Breast epithelium (tissue), 4 donors: Measurements from ENCODE around the gene IDS. TPM values are rescaled to one million over a fixed set of nuclear protein-coding genes. Genes with fewer than 3 reads are reported as not detected.

ENCODE experiments used
- DNase-seq, 2 donors: peaks; one replicate each; pipeline ENCODE4 v3.0.0-alpha.2; 2019; ENCODE audit warnings: low spot score in 2 of 2
- H3K27ac ChIP-seq, 2 donors: fragments of 200-600 bp; sonication (generic) in 1 of 2; one replicate each; pipeline ENCODE4 v1.5.1; 2016 to 2019; ENCODE audit warnings: mild to moderate bottlenecking in 1 of 2
- H3K27me3 ChIP-seq, 2 donors: fragments of 200-600 bp; sonication (generic) in 1 of 2; one replicate each; pipeline versions ENCODE4 v1.5.1 to v1.6.0; 2017 to 2019; ENCODE audit warnings: control low read depth in 1 of 2, mild to moderate bottlenecking in 1 of 2
- H3K36me3 ChIP-seq: fragments of 200-600 bp; one replicate; pipeline ENCODE4 v1.5.1; 2019
- H3K4me1 ChIP-seq, 2 donors: fragments of 200-600 bp; sonication (generic); one replicate each; pipeline ENCODE4 v1.5.1; 2016 to 2019; ENCODE audit warnings: control low read depth in 1 of 2
- H3K4me3 ChIP-seq, 3 donors: fragments of 200-600 bp; sonication (generic); 1 replicate in 2 of 3; 2 replicates in 1 of 3; pipeline ENCODE4 v1.5.1; 2016 to 2019; ENCODE audit warnings: mild to moderate bottlenecking in 3 of 3, moderate library complexity in 2 of 3
- H3K9me3 ChIP-seq, 2 donors: fragments of 200-600 bp; sonication (generic) in 1 of 2; one replicate each; pipeline ENCODE4 v1.5.1; 2016 to 2019; ENCODE audit warnings: control low read depth in 1 of 2
- POLR2A ChIP-seq: fragments of 450-650 bp; IDR thresholded peaks from one replicate; pipeline ENCODE4 v1.6.1; 2016; ENCODE audit warnings: antibody characterized with exemption, mild to moderate bottlenecking, moderate library complexity
- POLR2AphosphoS5 ChIP-seq, 3 donors: sonication (generic); formaldehyde crosslinking; IDR thresholded peaks; one replicate each; pipeline ENCODE4 v1.6.1; 2017; ENCODE audit warnings: antibody characterized with exemption in 3 of 3
- intact Hi-C: fragments of 100-400 bp; cut with DNase I; formaldehyde crosslinking; loops from one replicate; pipeline ENCODE4 v1.15.1; 2023; ENCODE audit warnings: low total_unique reads
- total RNA-seq, 3 donors: library from RNA; depleted of rRNA; stranded (reverse); fragments of >200 nt; gene quantifications; one replicate each; pipeline ENCODE4 v1.1.0, GENCODE V29; 2016
- TF ChIP-seq, protein P1 (sequence below), 3 donors: fragments of 450-650 bp; IDR thresholded peaks; one replicate each; pipeline ENCODE4 v1.5.1; 2016 to 2017; ENCODE audit warnings: antibody characterized with exemption in 3 of 3, mild to moderate bottlenecking in 3 of 3, moderate library complexity in 3 of 3

IDS gene
- total RNA-seq, 3 donors from 2014 or later, result 61.0 to 72.0 (median 61.8) TPM

DNA sequence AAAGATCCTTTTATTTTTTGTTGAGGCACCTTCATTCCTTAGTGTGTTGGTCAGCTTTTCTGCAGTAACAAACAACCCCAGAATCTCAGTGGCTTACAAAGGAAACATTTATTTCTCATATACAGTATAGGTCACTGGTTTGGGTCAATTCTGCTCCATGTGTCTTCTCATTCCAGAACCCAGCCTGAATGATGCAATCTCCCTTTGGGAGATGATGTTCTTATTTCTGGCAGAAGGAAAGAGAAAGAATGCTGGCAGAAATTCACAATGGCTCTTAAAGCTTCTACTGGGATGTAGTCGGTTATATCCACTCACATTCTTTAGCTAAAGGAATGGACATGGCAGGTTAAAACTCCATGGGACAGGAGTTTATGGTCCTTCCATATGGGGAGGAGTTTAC, 42.3 kb downstream of the IDS start:
- TF ChIP-seq POLR2A, result no peak
- TF ChIP-seq, protein P1, sequence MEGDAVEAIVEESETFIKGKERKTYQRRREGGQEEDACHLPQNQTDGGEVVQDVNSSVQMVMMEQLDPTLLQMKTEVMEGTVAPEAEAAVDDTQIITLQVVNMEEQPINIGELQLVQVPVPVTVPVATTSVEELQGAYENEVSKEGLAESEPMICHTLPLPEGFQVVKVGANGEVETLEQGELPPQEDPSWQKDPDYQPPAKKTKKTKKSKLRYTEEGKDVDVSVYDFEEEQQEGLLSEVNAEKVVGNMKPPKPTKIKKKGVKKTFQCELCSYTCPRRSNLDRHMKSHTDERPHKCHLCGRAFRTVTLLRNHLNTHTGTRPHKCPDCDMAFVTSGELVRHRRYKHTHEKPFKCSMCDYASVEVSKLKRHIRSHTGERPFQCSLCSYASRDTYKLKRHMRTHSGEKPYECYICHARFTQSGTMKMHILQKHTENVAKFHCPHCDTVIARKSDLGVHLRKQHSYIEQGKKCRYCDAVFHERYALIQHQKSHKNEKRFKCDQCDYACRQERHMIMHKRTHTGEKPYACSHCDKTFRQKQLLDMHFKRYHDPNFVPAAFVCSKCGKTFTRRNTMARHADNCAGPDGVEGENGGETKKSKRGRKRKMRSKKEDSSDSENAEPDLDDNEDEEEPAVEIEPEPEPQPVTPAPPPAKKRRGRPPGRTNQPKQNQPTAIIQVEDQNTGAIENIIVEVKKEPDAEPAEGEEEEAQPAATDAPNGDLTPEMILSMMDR (IDR thresholded peaks at IDR 0.05), result no peak
- no peak for TF ChIP-seq POLR2AphosphoS5 (IDR thresholded peaks at IDR 0.05)
- no peak overlapping the region for H3K27ac ChIP-seq
- no peak for DNase-seq
- peaks cover 0 to 5% of the 10 kb centered on the region in 2 donors for H3K27me3 ChIP-seq
- no peaks in the 10 kb centered on the region for H3K36me3 ChIP-seq
- no peaks in the 10 kb centered on the region for H3K4me1 ChIP-seq
- intact Hi-C loops, result no loop called here
- H3K9me3 ChIP-seq, result no peaks in the 10 kb centered on the region
- H3K4me3 ChIP-seq, result no peak overlapping the region

DNA sequence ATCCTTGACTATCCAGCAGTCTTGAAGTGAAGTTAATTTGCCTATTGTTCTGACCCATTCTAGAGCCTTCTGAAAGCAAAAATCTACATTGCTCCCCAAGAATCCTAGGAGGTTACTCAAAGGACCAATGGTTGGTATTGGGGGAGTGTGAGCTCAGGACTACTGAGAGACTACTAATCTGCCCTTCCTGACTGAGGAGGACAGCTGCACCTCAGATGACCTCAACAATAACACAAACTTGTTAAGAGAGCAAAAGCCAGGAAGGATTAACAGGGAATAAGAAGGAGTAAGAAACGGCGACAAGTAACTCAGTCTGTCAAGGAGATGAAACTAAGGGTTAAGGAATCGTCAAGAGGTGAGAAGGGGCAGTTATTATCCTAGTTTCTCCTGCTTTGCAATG, 43.4 kb downstream of the IDS start:
- Histone ChIP-seq H3K27ac (no peak overlapping the region), H3K27me3 (peaks cover 0 to 5% of the 10 kb centered on the region in 2 donors), H3K4me1 (no peaks in the 10 kb centered on the region), H3K4me3 (no peak overlapping the region), H3K9me3 (no peaks in the 10 kb centered on the region), H3K36me3 (no peaks in the 10 kb centered on the region)
- TF ChIP-seq POLR2A (no peak), POLR2AphosphoS5 (IDR thresholded peaks at IDR 0.05) (no peak)
- TF ChIP-seq, protein P1 (IDR thresholded peaks at IDR 0.05), result no peak
- DNase-seq, result no peak
- intact Hi-C loops, result no loop called here

DNA sequence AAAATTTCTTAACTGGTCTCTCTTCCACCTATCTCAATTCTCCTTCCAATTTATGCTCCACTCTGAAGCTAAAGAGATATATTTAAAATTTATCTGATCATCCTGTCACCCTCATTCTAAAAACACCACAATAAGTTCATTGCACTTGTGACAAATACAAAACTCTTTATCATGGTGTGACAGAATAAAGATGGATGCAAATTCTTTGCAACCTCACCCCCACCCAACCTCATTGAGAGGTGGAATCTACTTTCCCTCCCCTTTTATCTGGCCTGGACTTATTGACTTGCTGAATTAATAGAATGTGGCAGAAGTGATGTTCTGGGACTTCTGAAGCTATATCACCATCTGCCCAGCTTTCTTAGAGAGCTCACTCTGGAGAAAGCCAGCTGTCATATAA, 46.5 kb downstream of the IDS start:
- H3K27ac ChIP-seq, result no peak overlapping the region
- intact Hi-C loops, result no loop called here
- H3K4me1 ChIP-seq, result no peaks in the 10 kb centered on the region
- TF ChIP-seq POLR2A, result no peak
- TF ChIP-seq, protein P1 (IDR thresholded peaks at IDR 0.05), result no peak
- no peak for TF ChIP-seq POLR2AphosphoS5 (IDR thresholded peaks at IDR 0.05)
- DNase-seq, result no peak
- no peaks in the 10 kb centered on the region for H3K9me3 ChIP-seq
- H3K27me3 ChIP-seq, result peaks cover 0 to 5% of the 10 kb centered on the region in 2 donors
- H3K36me3 ChIP-seq, result no peaks in the 10 kb centered on the region
- H3K4me3 ChIP-seq, result no peak overlapping the region

- peaks cover 0 to 5% of the 10 kb centered on the region in 2 donors for H3K27me3 ChIP-seq
- H3K27ac ChIP-seq, result peak overlapping the region in 1 of 2 donors; percentile 22
- TF ChIP-seq, protein P1 (IDR thresholded peaks at IDR 0.05), result no peak
- TF ChIP-seq POLR2AphosphoS5 (IDR thresholded peaks at IDR 0.05) (no peak), POLR2A (no peak)
- DNase-seq, result no peak
- H3K4me3 ChIP-seq, result no peak overlapping the region
- H3K9me3 ChIP-seq, result no peaks in the 10 kb centered on the region
- H3K36me3 ChIP-seq, result no peaks in the 10 kb centered on the region
- no peaks in the 10 kb centered on the region for H3K4me1 ChIP-seq
- intact Hi-C loops, result no loop called here
These were observed 48.4 kb downstream of the IDS start for GRCh38 chrX:149456476-149457245.

GRCh38 chrX:149455934-149456333, 49.2 kb downstream of the IDS start:
- no peak for TF ChIP-seq POLR2A
- TF ChIP-seq, protein P1 (IDR thresholded peaks at IDR 0.05), result no peak
- H3K9me3 ChIP-seq, result no peaks in the 10 kb centered on the region
- intact Hi-C loops, result no loop called here
- no peaks in the 10 kb centered on the region for H3K4me1 ChIP-seq
- H3K27me3 ChIP-seq, result peaks cover 0 to 8% of the 10 kb centered on the region in 2 donors
- H3K4me3 ChIP-seq, result no peak overlapping the region
- H3K36me3 ChIP-seq, result no peaks in the 10 kb centered on the region
- no peak for DNase-seq
- no peak overlapping the region for H3K27ac ChIP-seq
